ENCODE results near the gene ARL8B.
A peak's percentile ranks its signal among the peaks of the same experiment; 100 is the strongest.

The ARL8B gene

DNA sequence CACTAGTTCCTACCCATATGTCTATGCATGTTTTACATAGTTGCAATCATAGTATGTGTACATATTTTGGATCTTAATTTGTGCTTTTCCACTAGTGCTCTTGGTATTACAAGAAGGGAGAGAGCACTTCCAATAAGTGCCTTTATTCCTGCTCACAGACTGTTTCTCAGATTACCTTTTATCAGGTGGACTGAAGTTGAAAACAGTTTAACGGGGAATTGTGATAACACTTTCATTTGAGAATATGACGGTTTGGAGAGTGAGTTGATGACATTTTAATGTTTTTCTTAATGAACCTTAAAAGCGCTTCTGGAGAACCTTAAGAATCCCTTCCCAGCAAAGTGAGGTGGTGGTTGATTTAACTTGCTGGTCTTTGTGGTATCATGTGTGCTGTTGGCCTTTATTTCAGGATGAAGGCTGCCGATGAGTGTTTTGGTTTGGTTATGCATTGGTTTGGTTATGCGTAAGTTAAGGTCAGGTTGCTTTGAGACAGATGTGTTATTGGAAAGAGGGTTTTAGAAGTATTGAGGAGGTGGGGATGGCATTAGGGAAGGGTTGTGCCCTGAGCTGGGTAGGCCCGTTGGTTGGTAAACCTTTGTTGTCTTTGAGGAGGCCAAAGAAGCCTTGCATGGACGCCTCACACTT is 68.2 kb downstream of the ARL8B start:
- DNase-seq (ENCODE audit: low read depth), result no peak
- TF ChIP-seq, protein P1, sequence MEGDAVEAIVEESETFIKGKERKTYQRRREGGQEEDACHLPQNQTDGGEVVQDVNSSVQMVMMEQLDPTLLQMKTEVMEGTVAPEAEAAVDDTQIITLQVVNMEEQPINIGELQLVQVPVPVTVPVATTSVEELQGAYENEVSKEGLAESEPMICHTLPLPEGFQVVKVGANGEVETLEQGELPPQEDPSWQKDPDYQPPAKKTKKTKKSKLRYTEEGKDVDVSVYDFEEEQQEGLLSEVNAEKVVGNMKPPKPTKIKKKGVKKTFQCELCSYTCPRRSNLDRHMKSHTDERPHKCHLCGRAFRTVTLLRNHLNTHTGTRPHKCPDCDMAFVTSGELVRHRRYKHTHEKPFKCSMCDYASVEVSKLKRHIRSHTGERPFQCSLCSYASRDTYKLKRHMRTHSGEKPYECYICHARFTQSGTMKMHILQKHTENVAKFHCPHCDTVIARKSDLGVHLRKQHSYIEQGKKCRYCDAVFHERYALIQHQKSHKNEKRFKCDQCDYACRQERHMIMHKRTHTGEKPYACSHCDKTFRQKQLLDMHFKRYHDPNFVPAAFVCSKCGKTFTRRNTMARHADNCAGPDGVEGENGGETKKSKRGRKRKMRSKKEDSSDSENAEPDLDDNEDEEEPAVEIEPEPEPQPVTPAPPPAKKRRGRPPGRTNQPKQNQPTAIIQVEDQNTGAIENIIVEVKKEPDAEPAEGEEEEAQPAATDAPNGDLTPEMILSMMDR (IDR thresholded peaks at IDR 0.05; ENCODE audit: low read length, missing control alignments), result no peak
- peak overlapping the region; percentile 26 for H3K4me3 ChIP-seq (replicated peaks; ENCODE audit: low read depth, low read length)

DNA sequence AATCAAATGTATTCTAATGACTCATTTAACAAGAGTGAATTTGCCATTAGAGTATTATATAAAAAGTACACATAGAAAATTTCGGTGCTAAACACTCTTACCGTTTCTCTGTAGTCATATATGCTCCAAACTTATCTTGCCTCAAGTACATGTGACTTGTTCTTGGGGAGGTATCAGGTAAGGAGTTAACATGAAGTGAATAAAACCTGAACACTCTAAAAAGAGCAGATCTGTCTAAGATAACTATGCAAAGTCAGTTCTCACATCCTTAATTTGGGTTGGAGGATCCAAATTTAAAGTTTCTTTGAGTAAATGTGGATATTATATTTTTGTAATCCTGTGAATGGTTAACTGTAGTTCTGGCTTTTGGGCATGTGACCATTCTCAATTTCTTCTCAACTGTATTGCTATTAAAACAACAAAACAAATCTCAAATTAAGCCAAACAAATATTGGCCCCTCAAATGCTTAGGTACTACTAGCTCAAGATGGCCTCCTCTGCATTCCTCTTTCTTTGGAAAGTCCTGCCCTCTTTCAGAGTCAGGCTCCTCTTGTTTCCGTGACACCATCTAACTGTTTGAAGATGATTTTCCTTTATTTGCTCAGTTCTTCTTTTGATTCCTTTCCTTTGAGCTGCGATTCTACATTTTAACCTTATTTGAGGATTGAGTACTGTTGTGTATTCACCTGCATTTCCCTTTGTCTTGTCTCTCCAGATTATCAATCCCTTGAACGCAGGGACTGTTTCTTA is 69.6 kb downstream of the ARL8B start:
- no peak for DNase-seq (ENCODE audit: low read depth)
- no peak overlapping the region for H3K4me3 ChIP-seq (replicated peaks; ENCODE audit: low read depth, low read length)
- TF ChIP-seq, protein P1 (IDR thresholded peaks at IDR 0.05; ENCODE audit: low read length, missing control alignments), result no peak

- no peak overlapping the region for H3K4me3 ChIP-seq (replicated peaks; ENCODE audit: low read depth, low read length)
- no peak for DNase-seq (ENCODE audit: low read depth)
- TF ChIP-seq, protein P1 (IDR thresholded peaks at IDR 0.05; ENCODE audit: low read length, missing control alignments), result no peak
Observed at GRCh38 chr3:5192571-5193365, 70.7 kb downstream of the ARL8B start.

- TF ChIP-seq, protein P1 (IDR thresholded peaks at IDR 0.05; ENCODE audit: low read length, missing control alignments), result no peak
Observed at GRCh38 chr3:5194341-5194740, 72.2 kb downstream of the ARL8B start.

DNA sequence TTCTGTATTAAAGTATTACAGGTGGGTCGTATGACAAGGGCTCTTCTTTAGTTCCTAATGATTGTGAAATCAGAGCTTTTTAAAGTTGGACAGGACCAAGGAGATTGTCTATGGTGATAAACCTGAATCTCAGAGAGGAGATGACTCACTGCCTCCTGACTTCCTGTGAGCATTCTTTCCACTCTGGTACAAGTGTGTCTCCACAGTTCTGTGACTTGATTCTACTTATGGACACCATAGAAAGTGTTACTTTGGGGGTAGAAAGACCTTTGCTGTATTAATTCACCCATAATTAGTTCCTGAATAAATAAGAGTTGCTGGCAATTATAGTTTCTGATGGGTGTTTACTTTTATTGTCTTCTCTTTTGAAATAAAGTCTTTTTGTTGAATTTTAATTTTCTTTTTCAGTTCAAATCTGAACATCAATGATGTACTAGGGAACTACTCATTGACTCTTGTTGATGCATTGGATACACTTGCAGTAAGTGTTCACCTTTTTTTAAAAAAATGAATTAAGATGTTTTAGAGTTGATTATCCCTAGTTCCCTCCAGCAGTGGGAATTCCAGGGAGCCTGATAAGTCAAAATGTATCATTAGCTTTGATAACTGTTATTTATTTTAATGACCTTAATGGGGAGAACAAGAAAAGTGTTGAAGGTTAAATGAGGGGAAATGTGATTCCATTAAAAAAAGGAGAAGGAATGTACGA is 72.9 kb downstream of the ARL8B start:
- no peak overlapping the region for H3K4me3 ChIP-seq (replicated peaks; ENCODE audit: low read depth, low read length)
- peak; percentile 87 for DNase-seq (ENCODE audit: low read depth)
- TF ChIP-seq, protein P1 (IDR thresholded peaks at IDR 0.05; ENCODE audit: low read length, missing control alignments), result no peak

More at GRCh38 chr3:5194341-5194740, 72.2 kb downstream of the ARL8B start:
- DNase-seq (ENCODE audit: low read depth), result no peak
- H3K4me3 ChIP-seq (replicated peaks; ENCODE audit: low read depth, low read length), result no peak overlapping the region

GRCh38 chr3:5195605-5196004 is 73.5 kb downstream of the ARL8B start:
- DNase-seq (ENCODE audit: low read depth), result no peak
- TF ChIP-seq, protein P1 (IDR thresholded peaks at IDR 0.05; ENCODE audit: low read length, missing control alignments), result no peak
- no peak overlapping the region for H3K4me3 ChIP-seq (replicated peaks; ENCODE audit: low read depth, low read length)

Data from fibroblast of pulmonary artery (primary cell).